ENCODE results near the gene CARD8. TPM values are rescaled to one million over a fixed set of nuclear protein-coding genes. Genes with fewer than 3 reads are reported as not detected.
A peak's percentile ranks its signal among the peaks of the same experiment; 100 is the strongest.

Gene CARD8
- total RNA-seq, 6 donors from 2014 or later = 35.1 to 138 (median 77.8) TPM

DNA sequence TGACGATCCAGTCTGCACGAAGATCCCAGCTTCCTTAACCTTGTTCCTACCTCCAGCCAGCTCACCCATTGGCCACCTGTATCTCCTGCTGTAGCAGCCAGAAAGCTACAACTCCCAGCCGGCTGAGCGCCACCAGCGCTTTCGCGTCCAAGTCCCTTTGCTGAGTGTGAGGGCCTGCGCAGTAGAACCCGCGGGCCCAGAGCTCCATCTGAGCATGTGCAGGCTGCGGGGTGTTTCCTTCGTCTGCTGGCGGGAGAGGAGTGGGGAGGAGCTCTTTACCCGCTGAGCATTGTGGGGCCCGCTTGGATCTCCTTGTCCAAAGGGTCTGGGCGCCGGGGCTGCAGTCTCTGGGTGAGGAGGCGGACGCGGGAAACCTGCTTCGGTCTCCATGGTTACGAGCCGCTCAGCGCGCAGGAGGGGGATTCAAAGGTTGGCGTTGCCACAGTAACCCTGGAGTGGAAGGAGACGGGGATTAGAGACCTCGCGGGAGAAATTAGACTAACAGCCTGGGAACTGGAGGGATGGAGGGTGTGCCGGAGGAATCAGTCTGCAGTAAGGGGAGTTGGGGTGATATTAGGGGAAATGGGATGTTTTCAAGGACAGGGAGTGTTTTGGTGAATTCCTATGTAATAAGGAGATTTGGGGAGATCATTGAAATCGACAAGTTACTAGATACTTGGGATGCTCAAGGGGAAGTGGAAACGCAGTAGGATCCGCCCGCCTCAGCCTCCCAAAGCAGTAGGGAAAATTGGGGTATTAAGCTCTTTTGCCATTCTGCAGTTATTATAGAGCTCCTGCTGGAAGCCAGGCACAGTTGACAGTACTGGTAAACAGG lies 51.7 kb downstream of the CARD8 start:
- peak; percentile 41 to 85 for TF ChIP-seq POLR2AphosphoS5 (IDR thresholded peaks at IDR 0.05)
- TF ChIP-seq EP300 (IDR thresholded peaks at IDR 0.05) = no peak
- TF ChIP-seq, protein P1, sequence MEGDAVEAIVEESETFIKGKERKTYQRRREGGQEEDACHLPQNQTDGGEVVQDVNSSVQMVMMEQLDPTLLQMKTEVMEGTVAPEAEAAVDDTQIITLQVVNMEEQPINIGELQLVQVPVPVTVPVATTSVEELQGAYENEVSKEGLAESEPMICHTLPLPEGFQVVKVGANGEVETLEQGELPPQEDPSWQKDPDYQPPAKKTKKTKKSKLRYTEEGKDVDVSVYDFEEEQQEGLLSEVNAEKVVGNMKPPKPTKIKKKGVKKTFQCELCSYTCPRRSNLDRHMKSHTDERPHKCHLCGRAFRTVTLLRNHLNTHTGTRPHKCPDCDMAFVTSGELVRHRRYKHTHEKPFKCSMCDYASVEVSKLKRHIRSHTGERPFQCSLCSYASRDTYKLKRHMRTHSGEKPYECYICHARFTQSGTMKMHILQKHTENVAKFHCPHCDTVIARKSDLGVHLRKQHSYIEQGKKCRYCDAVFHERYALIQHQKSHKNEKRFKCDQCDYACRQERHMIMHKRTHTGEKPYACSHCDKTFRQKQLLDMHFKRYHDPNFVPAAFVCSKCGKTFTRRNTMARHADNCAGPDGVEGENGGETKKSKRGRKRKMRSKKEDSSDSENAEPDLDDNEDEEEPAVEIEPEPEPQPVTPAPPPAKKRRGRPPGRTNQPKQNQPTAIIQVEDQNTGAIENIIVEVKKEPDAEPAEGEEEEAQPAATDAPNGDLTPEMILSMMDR (IDR thresholded peaks at IDR 0.05) = peak in 1 of 6 experiments; percentile 7
- peak in 2 of 4 donors; percentile 71 to 72 for TF ChIP-seq POLR2A (IDR thresholded peaks at IDR 0.05)
- peak overlapping the region; percentile 53 to 83 (median 68) for H3K27ac ChIP-seq
- ATAC-seq (ENCODE audit: low FRiP score in 2 of 2) (peak; percentile 98 to 100), DNase-seq (peak; percentile 91 to 97)
- no peaks in the 10 kb centered on the region for H3K27me3 ChIP-seq
- peaks cover 12 to 30% (median 21%) of the 10 kb centered on the region in 4 donors for H3K4me1 ChIP-seq
- H3K9me3 ChIP-seq = no peaks in the 10 kb centered on the region
- WGBS, 2 donors = 0% methylated on average over 16 to 34 of the region's 34 CpGs
- no peaks in the 10 kb centered on the region for H3K36me3 ChIP-seq
- peak overlapping the region; percentile 42 to 79 (median 73) for H3K4me3 ChIP-seq

- H3K4me3 ChIP-seq = peak overlapping the region; percentile 42 to 79 (median 73)
- no peaks in the 10 kb centered on the region for H3K36me3 ChIP-seq
- H3K9me3 ChIP-seq = no peaks in the 10 kb centered on the region
- no peak for TF ChIP-seq EP300 (IDR thresholded peaks at IDR 0.05)
- TF ChIP-seq POLR2AphosphoS5 (IDR thresholded peaks at IDR 0.05) = no peak
- TF ChIP-seq, protein P1 (IDR thresholded peaks at IDR 0.05) = no peak
- TF ChIP-seq POLR2A (IDR thresholded peaks at IDR 0.05) = no peak
- WGBS, 2 donors = 9 to 17% methylated on average over 5 of the region's 5 CpGs
- H3K4me1 ChIP-seq = peaks cover 12 to 30% (median 21%) of the 10 kb centered on the region in 4 donors
- no peaks in the 10 kb centered on the region for H3K27me3 ChIP-seq
- ATAC-seq (ENCODE audit: low FRiP score in 2 of 2) = no peak
- H3K27ac ChIP-seq = peak overlapping the region; percentile 53 to 83 (median 68)
- DNase-seq = no peak
These were observed 52.4 kb downstream of the CARD8 start for GRCh38 chr19:48203222-48203793.

GRCh38 chr19:48196933-48197665 lies 58.6 kb downstream of the CARD8 start:
- no peak for TF ChIP-seq POLR2AphosphoS5 (IDR thresholded peaks at IDR 0.05)
- TF ChIP-seq, protein P1 (IDR thresholded peaks at IDR 0.05) = no peak
- TF ChIP-seq POLR2A (IDR thresholded peaks at IDR 0.05) = no peak
- no peak for TF ChIP-seq EP300 (IDR thresholded peaks at IDR 0.05)
- 47 to 61% methylated on average over 13 of the region's 13 CpGs for WGBS, 2 donors
- DNase-seq (no peak), ATAC-seq (ENCODE audit: low FRiP score in 2 of 2) (peak; percentile 15 to 60)
- H3K4me1 ChIP-seq = peaks cover 0 to 15% (median 7%) of the 10 kb centered on the region in 4 donors
- peak overlapping the region in 1 of 4 donors; percentile 3 for H3K27ac ChIP-seq
- H3K36me3 ChIP-seq = peaks cover 0 to 4% (median 0%) of the 10 kb centered on the region in 4 donors
- H3K4me3 ChIP-seq = no peak overlapping the region
- H3K27me3 ChIP-seq = no peaks in the 10 kb centered on the region
- H3K9me3 ChIP-seq = no peaks in the 10 kb centered on the region

DNA sequence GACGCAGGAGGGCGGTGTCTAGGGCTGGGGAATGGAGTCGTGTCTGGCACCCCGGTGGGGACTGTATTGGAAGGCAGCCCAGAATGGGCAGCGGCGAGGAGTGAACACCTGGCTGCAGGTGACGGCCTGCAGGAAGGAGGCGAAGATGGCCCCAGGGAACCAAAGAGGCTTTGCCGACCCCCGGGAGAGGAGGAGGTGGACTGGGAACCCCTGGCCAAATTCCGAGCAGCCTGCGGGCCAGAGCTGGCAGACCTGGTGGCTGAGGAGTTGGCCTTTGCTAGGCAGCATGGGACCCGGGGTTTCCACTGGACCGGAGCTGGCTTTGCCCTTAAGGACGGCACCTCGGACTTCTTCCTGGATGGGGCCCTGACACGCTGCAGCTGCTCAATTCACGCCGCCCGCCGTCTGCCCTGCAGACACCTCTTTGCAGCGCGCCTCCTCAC lies 59.4 kb downstream of the CARD8 start:
- ATAC-seq (ENCODE audit: low FRiP score in 2 of 2) (peak in 1 of 2 donors; percentile 9), DNase-seq (peak in 1 of 2 donors; percentile 56)
- H3K27ac ChIP-seq = peak overlapping the region in 1 of 4 donors; percentile 3
- no peaks in the 10 kb centered on the region for H3K27me3 ChIP-seq
- peaks cover 0 to 5% (median 2%) of the 10 kb centered on the region in 4 donors for H3K36me3 ChIP-seq
- H3K4me1 ChIP-seq = peaks cover 0 to 15% (median 7%) of the 10 kb centered on the region in 4 donors
- WGBS, 2 donors = 67 to 88% methylated on average over 11 to 17 of the region's 23 CpGs
- H3K9me3 ChIP-seq = no peaks in the 10 kb centered on the region
- TF ChIP-seq EP300 (IDR thresholded peaks at IDR 0.05) = no peak
- TF ChIP-seq, protein P1 (IDR thresholded peaks at IDR 0.05) = no peak
- no peak overlapping the region for H3K4me3 ChIP-seq

All from upper lobe of left lung (tissue), 6 donors.